SK-N-SH treated with all-trans-retinoic acid at 6 μM for 48 hours (cell line): Measurements from ENCODE around the gene S100A16.

Experiments used
- ARNTL ChIP-seq: fragments of 450-650 bp; formaldehyde crosslinking; IDR thresholded peaks from 2 replicates; pipeline ENCODE4 v1.5.0; 2020; ENCODE audit warnings: low read depth, mild to moderate bottlenecking, moderate library complexity, borderline replicate concordance
- CSDC2 ChIP-seq: fragments of 250-450 bp; sonication (Bioruptor Pico); IDR thresholded peaks from 2 replicates; pipeline ENCODE4 v1.5.0; 2020; ENCODE audit warnings: mild to moderate bottlenecking, moderate library complexity
- OSR1 ChIP-seq: fragments of 250-450 bp; sonication (Bioruptor Pico); IDR thresholded peaks from 2 replicates; pipeline ENCODE4 v1.8.0; 2022; ENCODE audit warnings: moderate library complexity, mild to moderate bottlenecking, inconsistent platforms
- ZFP3 ChIP-seq: fragments of 250-450 bp; sonication (Bioruptor Pico); IDR thresholded peaks from 2 replicates; pipeline ENCODE4 v1.5.0; 2020; ENCODE audit warnings: mild to moderate bottlenecking, moderate library complexity
- TF ChIP-seq, protein P1 (sequence below): fragments of 250-450 bp; sonication (Bioruptor Pico); IDR thresholded peaks from 2 replicates; pipeline ENCODE4 v1.5.1; 2020; ENCODE audit warnings: low read depth, mild to moderate bottlenecking, moderate library complexity
- TF ChIP-seq, protein P2 (sequence below): fragments of 250-450 bp; sonication (Bioruptor Pico); IDR thresholded peaks from 2 replicates; pipeline ENCODE4 v1.8.0; 2020; ENCODE audit warnings: mild to moderate bottlenecking, moderate library complexity, borderline replicate concordance
- TF ChIP-seq, protein P3 (sequence below): fragments of 250-450 bp; sonication (Bioruptor Pico); IDR thresholded peaks from 2 replicates; pipeline ENCODE4 v1.5.1; 2021; ENCODE audit warnings: mild to moderate bottlenecking, moderate library complexity

DNA sequence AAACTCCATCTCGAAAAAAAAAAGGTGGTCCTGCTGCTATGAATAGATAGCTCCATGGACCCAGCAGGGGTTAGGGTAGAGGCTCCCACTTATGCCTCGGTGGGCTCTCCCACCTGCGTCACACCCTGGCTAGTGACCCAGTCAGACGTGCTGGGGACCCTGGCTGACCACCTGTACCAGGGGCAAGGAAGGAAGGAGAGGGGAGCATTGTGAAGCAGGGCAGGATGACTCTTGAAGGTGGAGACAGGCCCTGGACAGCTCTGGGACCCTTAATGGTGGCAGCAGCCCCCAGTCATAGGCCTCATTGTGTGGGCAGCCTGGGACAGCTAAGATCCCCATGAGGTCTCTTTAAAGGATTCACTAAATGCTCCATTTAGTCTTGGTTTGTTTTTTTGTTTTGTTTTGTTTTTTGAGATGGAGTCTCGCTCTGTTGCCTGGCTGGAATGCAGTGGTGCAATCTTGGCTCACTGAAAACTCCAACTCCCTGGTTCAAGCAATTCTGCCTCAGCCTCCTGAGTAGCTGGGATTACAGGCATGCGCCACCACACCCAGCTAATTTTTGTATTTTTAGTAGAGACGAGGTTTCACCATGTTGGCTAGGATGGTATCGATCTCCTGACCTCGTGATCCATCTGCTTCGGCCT lies 35.2 kb upstream of the S100A16 start:
- no peak for TF ChIP-seq ZFP3
- TF ChIP-seq ARNTL (CRISPR knock-in tag), result no peak
- TF ChIP-seq, protein P1, sequence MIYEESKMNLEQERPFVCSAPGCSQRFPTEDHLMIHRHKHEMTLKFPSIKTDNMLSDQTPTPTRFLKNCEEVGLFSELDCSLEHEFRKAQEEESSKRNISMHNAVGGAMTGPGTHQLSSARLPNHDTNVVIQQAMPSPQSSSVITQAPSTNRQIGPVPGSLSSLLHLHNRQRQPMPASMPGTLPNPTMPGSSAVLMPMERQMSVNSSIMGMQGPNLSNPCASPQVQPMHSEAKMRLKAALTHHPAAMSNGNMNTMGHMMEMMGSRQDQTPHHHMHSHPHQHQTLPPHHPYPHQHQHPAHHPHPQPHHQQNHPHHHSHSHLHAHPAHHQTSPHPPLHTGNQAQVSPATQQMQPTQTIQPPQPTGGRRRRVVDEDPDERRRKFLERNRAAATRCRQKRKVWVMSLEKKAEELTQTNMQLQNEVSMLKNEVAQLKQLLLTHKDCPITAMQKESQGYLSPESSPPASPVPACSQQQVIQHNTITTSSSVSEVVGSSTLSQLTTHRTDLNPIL, result no peak
- no peak for TF ChIP-seq CSDC2
- TF ChIP-seq, protein P2, sequence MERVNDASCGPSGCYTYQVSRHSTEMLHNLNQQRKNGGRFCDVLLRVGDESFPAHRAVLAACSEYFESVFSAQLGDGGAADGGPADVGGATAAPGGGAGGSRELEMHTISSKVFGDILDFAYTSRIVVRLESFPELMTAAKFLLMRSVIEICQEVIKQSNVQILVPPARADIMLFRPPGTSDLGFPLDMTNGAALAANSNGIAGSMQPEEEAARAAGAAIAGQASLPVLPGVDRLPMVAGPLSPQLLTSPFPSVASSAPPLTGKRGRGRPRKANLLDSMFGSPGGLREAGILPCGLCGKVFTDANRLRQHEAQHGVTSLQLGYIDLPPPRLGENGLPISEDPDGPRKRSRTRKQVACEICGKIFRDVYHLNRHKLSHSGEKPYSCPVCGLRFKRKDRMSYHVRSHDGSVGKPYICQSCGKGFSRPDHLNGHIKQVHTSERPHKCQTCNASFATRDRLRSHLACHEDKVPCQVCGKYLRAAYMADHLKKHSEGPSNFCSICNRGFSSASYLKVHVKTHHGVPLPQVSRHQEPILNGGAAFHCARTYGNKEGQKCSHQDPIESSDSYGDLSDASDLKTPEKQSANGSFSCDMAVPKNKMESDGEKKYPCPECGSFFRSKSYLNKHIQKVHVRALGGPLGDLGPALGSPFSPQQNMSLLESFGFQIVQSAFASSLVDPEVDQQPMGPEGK, result no peak
- TF ChIP-seq, protein P3, sequence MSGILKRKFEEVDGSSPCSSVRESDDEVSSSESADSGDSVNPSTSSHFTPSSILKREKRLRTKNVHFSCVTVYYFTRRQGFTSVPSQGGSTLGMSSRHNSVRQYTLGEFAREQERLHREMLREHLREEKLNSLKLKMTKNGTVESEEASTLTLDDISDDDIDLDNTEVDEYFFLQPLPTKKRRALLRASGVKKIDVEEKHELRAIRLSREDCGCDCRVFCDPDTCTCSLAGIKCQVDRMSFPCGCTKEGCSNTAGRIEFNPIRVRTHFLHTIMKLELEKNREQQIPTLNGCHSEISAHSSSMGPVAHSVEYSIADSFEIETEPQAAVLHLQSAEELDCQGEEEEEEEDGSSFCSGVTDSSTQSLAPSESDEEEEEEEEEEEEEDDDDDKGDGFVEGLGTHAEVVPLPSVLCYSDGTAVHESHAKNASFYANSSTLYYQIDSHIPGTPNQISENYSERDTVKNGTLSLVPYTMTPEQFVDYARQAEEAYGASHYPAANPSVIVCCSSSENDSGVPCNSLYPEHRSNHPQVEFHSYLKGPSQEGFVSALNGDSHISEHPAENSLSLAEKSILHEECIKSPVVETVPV (CRISPR knock-in tag), result no peak
- TF ChIP-seq OSR1 (CRISPR knock-in tag), result no peak
